Measurements from ENCODE around the gene CHAD. TPM values are rescaled to one million over a fixed set of nuclear protein-coding genes. Genes with fewer than 3 reads are reported as not detected.
"Not testable (repeated sequence)": the region's sequence is repeated elsewhere in the genome, so short reads cannot be mapped to it uniquely, and the experiment has no call there.

CHAD gene
- total RNA-seq, 1 donor from 2014 or later, result not detected

DNA sequence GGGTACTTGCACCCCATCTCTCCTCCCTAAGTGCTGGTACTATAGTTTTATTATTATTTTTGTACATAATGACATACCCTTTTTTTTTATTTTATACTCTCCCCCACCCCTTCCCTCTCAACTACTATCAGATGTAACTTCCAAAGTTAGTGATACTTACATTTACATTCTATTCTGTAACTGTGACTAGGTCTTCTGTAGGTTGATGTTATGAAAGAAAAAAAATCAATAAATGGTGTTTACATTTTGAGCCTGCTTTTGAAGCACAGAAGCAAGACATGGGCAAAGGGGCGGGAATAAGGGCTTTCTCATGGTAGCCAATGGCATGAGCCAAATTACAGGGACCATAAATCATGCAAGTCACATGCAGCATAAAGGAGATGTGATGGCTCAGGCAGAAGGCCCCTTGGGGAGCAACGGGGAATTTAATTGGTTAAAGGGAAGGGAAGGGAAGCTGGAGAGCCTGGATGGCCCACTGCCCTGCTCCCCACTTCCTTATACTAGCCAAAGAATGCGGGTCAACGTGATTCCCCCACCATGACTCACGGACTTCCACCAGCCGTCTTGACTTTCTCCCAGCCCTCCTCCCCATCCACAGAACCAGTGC is 45.0 kb downstream of the CHAD start:
- TF ChIP-seq, protein P1, sequence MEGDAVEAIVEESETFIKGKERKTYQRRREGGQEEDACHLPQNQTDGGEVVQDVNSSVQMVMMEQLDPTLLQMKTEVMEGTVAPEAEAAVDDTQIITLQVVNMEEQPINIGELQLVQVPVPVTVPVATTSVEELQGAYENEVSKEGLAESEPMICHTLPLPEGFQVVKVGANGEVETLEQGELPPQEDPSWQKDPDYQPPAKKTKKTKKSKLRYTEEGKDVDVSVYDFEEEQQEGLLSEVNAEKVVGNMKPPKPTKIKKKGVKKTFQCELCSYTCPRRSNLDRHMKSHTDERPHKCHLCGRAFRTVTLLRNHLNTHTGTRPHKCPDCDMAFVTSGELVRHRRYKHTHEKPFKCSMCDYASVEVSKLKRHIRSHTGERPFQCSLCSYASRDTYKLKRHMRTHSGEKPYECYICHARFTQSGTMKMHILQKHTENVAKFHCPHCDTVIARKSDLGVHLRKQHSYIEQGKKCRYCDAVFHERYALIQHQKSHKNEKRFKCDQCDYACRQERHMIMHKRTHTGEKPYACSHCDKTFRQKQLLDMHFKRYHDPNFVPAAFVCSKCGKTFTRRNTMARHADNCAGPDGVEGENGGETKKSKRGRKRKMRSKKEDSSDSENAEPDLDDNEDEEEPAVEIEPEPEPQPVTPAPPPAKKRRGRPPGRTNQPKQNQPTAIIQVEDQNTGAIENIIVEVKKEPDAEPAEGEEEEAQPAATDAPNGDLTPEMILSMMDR (IDR thresholded peaks at IDR 0.05), result no peak
- H3K4me3 ChIP-seq, result no peak overlapping the region
- DNase-seq, result no peak
- no peaks in the 10 kb centered on the region for H3K27me3 ChIP-seq
- ATAC-seq, result peak; percentile 32
- H3K4me1 ChIP-seq, result peaks cover 49% of the 10 kb centered on the region
- intact Hi-C loops (cut with DNase I), result no loop called here
- no peak overlapping the region for H3K27ac ChIP-seq
- no peaks in the 10 kb centered on the region for H3K36me3 ChIP-seq
- no peaks in the 10 kb centered on the region for H3K9me3 ChIP-seq

DNA sequence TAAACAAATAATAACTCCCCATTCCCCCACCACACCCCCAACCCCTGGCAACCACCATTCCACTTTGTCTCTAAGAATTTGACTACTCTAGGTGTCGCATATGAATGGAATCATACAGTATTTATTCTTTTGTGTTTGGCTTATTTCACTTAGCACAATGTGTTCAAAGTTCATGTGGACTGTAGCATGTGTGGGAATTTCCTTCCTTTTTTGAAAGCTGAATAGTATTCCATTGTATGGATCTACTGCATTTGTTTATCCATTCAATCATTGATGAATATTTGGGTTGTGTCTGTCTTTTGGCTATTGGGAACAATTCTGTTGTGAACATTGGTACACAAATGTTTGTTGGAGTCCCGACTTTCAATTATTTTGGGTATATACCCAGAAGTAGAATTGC is 45.9 kb downstream of the CHAD start:
- TF ChIP-seq, protein P1 (IDR thresholded peaks at IDR 0.05), result no peak
- intact Hi-C loops (cut with DNase I), result no loop called here

DNA sequence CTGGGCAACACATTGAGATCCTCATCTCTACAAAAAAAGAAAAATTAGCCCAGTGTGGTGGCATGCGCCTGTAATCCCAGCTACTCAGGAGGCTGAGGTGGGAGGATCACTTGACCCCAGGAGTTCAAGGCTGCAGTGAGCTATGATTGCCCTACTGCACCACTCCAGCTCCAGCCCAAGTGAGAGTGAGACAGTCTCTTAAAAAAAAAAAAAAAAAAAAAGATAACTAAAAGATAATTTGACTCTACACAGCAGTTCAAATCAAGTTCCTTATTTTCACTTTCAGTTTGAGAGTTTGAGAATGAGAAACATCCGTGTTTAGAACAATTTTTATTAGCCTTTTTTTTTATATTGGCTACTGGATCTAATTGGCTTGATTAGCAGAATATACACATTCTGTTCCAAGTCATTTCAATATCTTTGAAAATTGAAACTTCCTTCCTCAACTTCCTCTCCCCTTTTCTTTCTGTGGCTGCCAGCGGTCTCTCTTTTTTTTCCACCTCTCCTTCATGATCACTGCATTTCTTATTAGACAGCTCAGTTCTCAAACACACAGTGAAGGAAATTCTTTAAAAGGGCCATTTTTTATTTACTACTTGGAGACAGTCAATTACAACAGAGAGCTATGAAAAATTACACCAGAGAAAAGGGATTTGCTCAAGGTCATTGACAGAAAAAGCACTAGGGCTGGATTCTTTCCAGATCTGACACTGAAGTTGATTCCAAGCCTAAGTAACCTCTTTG is 47.2 kb downstream of the CHAD start:
- H3K27me3 ChIP-seq, result no peaks in the 10 kb centered on the region
- no peaks in the 10 kb centered on the region for H3K9me3 ChIP-seq
- no peaks in the 10 kb centered on the region for H3K36me3 ChIP-seq
- TF ChIP-seq, protein P1 (IDR thresholded peaks at IDR 0.05), result no peak
- peak overlapping the region; percentile 34 for H3K4me3 ChIP-seq
- peaks cover 30% of the 10 kb centered on the region for H3K4me1 ChIP-seq
- intact Hi-C loops (cut with DNase I), result no loop called here
- ATAC-seq (no peak), DNase-seq (no peak)
- H3K27ac ChIP-seq, result peak overlapping the region; percentile 64

More for the DNA sequence above, 45.9 kb downstream of the CHAD start:
- H3K4me1 ChIP-seq, result peaks cover 43% of the 10 kb centered on the region
- H3K27ac ChIP-seq, result no peak overlapping the region
- no peak overlapping the region for H3K4me3 ChIP-seq
- ATAC-seq, result no peak
- no peaks in the 10 kb centered on the region for H3K36me3 ChIP-seq
- DNase-seq, result no peak
- no peaks in the 10 kb centered on the region for H3K9me3 ChIP-seq
- no peaks in the 10 kb centered on the region for H3K27me3 ChIP-seq

DNA sequence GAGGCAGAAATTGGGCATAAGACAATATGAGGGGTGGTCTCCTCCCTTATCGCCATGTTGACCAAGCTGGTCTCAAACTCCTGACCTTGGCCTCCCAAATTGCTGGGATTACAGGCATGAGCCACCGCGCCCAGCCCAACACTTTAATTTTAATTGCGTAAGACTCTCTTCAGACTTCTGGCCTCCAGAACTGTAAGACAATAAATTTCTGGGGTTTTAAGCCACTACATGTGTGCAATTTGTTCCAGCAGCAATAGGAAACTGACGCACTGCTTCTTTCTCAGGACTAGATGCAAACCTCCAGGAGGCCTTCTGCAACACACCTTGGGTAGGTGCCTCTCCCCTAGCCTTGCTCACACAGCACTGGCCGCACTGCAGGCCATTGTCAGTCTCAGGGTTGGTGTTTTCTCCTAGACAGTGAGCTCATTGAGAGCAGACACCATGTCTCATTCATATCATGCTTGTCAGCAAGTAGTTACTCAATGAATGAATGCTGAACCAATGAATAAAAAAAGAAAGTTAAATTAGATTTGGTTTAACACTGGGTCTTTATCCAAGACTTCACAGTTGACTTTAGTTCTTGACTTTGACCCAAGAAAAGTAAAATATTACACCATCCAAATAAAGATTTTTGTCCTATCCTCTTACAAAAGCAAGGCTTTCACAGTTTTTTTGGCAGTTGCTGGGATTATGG is 48.1 kb downstream of the CHAD start:
- intact Hi-C loops (cut with DNase I), result no loop called here
- peaks cover 28% of the 10 kb centered on the region for H3K4me1 ChIP-seq
- TF ChIP-seq, protein P1 (IDR thresholded peaks at IDR 0.05), result no peak
- ATAC-seq (no peak), DNase-seq (no peak)
- H3K4me3 ChIP-seq, result no peak overlapping the region
- H3K27me3 ChIP-seq, result no peaks in the 10 kb centered on the region
- no peaks in the 10 kb centered on the region for H3K9me3 ChIP-seq
- H3K36me3 ChIP-seq, result no peaks in the 10 kb centered on the region
- H3K27ac ChIP-seq, result peak overlapping the region; percentile 64

DNA sequence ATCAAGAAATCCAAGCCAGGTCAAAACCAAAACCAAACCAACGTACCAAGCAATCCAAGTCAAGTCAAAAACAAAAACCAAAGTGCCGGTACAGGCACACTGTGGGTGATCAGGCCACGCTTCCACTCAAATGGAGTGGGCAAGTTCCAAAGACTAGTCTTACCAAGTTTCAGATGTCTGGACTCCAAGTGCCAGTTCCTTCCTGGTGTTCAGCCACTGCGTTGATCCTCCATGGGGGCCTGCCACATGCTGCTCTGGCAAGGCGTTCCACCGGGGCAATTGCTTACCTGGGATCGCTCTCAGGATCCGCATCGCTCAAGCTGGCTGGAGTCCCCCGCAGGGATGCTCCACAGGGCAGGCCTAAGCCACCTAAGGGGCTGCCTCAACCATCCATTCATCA is 49.1 kb downstream of the CHAD start:
- ATAC-seq, H3K4me3 ChIP-seq: not testable (repeated sequence)

DNA sequence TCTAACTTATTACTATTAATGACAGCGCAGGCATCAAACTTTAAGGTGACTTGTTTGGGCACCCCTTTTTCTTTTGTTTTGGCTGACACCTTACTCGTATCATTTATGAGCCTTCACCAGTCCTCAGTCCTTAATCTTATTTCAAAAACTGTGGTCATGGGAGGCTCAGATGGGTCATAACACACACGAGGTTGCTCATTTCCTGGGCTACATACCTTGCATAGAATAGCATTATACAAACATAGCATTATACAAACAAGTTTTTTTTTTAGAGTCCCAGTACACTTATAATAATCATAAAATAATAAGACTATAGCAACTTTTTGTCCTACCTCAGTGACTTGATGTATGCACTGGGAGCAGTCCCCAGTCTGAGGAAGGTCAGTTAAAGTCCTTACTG is 53.9 kb downstream of the CHAD start:
- Histone ChIP-seq H3K36me3 (no peaks in the 10 kb centered on the region), H3K9me3 (no peaks in the 10 kb centered on the region), H3K27ac (no peak overlapping the region), H3K4me3 (no peak overlapping the region), H3K4me1 (no peaks in the 10 kb centered on the region), H3K27me3 (no peaks in the 10 kb centered on the region)
- intact Hi-C loops (cut with DNase I), result no loop called here
- DNase-seq, result no peak
- TF ChIP-seq, protein P1 (IDR thresholded peaks at IDR 0.05), result no peak
- no peak for ATAC-seq

More for the DNA sequence above, 49.1 kb downstream of the CHAD start:
- H3K36me3 ChIP-seq; H3K9me3 ChIP-seq; H3K27me3 ChIP-seq; intact Hi-C loops (cut with DNase I); H3K27ac ChIP-seq; DNase-seq: not testable (repeated sequence)
- H3K4me1 ChIP-seq, result peaks cover 18% of the 10 kb centered on the region
